ENCODE results near the gene CALML6.

Gene CALML6

DNA sequence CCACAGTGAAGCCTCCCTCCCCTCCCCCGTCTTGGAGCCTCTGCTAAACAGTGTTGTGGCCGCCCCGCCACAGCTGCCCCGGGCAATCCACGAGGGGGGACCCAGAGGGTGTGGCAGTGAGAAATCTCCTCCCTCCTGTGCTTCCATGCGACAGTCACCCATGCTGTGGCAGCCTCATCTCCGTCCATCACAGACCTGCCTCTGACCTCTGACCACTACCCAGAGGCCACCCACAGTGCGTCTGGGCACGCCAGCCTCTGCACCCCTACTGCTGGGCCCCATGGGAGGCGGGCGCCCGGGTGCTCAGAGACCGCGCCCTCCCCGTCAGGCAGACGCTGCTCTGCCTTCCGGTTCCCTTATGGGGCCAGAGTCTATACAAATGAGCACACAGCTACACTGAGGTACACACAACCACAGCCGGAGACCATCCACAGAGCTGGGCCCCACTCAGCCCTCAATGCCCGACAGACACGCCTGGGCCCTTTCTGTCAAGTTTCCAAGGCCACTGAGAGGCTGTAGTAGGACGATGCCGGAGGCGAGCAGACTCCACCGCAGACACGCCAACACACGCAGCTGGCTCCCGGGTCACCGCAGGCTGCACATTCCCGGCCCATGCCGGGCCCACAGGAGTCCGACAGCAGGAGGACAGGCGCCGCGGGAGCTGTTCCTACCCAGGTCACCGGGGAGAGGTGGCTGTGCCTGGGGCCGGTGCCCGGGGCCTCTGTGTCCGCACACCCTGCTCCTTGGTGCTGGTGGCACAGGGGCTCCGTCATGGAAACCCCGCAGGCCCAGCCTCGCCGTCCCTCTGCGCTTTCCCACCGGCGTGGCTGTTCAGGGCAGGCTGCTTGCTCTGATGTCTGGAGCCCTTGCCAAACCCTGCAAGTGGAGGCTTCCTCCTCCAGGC lies 27.9 kb downstream of the CALML6 start:
- DNase-seq (ENCODE audit: low spot score) = no peak

DNA sequence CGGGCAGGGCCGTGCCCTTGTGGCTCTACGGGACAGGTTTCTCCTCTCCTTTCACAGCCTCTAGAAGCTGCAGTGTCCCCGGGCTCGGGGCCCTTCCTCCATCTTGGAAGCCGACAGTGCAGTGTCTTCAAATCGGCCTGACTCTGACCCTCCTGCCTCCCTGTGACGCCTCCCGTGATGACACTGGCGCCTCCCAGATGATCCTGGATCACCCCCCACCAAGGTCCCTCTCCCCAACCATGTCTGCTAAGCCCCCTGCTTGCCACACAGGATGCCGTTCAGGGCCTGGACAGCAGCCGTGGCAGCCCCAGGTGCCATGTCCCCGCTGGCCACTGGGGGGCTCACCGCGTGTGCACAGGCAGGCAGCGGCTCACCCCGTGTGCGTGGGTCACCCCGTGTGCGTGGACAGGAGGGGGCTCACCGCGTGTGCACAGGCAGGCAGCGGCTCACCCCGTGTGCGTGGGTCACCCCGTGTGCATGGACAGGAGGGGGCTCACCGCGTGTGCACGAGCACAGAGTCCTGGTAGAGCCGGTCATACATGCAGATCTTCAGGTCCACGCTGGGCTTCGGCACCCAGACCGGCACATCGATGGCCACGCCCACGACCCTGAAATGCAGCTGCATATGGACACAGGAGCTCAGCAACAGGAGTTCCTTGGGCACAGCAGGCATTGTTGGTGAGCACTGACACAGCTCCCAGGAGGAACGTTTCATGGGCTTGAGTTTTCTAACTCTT lies 28.9 kb downstream of the CALML6 start:
- peak; percentile 44 for DNase-seq (ENCODE audit: low spot score)

DNA sequence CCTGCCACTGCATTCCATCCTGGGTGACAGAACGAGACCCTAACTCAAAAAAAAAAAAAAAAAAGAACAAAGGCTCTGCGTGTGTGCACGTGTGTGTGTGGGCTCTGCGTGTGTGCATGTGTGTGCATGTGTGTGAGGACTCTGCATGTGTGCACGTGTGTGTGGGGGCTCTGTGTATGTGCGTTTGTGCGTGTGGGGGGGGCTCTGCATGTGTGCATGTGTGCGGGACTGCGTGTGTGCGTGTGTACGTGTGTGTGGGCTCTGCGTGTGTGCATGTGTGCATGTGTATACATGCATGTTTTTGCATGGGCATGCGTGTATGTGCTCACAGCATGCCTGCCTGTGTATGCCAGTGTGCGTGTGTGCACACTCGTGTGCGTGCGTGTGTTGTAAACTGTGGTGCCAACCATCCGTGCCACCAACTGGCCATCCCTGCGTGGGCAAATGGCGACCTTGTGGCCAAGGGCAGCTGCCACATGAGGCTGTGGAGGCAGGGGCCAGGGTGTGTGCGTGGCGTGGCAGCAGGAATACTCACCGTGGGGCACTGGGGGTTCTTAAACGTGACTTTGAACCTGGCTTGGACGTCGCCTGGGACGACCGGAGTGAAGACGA lies 30.8 kb downstream of the CALML6 start:
- no peak for DNase-seq (ENCODE audit: low spot score)

DNA sequence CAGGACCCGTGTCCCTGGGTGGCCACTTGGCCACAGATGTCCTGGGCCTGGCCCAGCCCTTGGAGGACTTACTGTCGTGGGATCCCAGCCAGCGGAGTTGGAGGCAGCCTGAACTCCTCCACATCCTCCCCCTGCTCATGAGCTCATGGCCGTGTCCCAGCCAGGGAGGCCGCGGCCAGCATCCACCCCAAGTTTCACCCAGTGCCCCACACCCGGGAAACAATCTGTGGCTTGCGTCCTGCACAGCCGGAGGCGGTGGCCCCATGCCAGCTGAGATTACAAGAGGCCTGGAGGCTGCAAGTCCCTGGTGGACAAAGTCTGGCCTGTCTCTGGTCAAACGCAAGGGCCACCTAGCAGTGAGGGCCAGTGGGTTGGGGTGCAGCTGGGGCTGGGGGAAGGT lies 31.5 kb downstream of the CALML6 start:
- DNase-seq (ENCODE audit: low spot score) = no peak

DNA sequence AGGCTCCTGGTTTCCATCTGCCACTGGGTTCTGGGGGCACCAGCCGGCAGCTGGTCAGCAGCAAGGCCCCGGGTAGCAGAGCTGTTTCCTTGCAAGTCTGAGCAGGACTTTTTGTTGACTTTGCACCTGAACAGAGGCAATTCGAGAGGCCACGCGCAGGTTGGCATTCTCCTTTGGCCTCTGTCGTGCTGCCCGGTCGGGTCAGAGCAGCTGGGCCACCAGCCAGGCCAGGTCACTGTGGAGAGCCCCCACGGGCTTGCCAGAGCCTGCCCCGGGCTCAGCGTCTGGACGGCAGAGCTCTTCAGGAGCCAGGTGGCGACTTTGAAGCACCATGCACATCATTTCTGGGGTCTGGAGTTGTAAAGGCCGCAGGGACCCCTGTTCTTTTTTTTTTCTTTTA lies 32.4 kb downstream of the CALML6 start:
- no peak for DNase-seq (ENCODE audit: low spot score)

DNA sequence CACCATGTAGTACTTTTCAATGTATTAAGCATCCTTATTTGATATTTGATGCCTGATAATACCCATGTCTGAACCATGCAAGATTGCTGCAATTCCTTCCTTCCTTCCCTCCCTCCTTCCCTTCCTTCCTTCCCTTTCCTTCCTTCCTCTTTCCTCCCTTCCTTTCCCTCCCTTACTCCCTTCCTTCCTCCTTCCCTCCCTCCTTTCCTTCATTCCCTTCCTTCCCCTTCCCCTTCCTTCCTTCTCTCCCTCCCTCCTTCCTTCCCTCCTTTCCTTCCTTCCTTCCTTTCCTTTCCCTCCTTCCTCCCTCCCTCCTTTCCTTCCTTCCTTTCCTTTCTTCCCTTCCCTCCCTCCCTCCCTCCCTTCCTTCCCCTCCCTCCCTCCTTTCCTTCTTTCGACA lies 33.7 kb downstream of the CALML6 start:
- no peak for DNase-seq (ENCODE audit: low spot score)

DNA sequence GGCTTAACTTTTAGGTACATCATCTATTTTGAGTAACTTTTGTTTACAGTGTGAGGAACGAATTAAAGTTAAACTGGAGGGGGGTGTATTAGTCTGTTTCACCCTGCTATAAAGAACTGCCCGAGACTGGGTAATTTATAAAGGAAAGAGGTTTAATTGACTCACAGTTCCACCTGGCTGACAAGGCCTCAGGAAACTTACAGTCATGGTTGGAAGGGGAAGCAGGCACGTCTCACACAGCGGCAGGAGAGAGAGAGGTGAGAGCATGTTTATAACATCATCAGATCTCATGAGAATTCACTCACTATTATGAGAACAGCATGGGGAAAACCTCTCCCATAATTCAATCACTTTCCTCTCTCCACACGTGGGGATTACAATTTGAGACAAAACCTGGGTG lies 35.9 kb downstream of the CALML6 start:
- no peak for DNase-seq (ENCODE audit: low spot score)

DNA sequence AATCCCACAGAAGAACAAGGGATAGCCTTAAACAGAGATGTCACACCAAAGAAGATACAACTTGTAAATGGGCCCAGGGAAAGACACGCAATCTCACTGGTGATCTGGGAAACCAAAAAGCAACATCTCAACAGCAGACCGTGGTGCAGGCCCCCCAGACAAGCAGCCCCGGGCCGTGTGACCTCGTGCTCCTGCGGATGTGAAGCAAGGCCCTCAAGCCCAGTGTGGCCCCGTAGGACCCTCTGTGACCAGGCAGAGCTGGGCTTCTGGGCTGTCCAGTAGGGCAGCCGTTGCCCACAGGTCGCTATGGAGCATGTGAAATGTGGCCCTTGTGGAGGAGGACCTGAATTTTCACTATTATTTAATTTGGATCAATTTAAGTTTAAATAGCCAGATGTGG lies 39.0 kb downstream of the CALML6 start:
- no peak for DNase-seq (ENCODE audit: low spot score)

DNA sequence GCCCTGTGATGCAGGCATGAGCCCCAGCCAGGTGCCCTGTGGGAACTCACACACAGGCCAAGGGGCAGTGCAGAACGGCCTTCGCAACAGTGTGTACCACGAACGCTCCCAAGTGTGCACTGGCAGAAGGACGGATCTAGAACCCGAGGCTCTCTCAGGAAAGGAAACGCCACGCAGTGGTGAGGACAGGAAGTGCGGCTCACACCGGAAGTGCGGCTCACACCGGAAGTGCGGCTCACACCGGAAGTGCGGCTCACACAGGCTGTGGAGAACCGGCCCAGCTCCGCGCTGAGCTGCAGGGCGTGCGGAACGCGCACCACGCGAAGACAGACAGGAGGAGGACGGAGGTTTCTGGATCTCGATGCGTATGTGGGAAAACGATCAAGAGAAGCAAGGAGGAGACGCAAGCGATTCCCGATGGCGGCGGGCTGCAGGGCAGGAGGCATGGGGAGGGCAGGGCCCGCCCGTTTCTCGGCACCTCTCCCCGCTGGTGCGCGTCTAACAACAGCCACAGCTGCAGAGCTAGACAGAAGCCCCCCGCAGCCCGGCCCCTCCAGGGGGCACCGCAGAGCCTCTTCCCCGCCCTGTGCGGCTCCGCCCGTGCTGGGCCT lies 39.9 kb downstream of the CALML6 start:
- no peak for DNase-seq (ENCODE audit: low spot score)

DNA sequence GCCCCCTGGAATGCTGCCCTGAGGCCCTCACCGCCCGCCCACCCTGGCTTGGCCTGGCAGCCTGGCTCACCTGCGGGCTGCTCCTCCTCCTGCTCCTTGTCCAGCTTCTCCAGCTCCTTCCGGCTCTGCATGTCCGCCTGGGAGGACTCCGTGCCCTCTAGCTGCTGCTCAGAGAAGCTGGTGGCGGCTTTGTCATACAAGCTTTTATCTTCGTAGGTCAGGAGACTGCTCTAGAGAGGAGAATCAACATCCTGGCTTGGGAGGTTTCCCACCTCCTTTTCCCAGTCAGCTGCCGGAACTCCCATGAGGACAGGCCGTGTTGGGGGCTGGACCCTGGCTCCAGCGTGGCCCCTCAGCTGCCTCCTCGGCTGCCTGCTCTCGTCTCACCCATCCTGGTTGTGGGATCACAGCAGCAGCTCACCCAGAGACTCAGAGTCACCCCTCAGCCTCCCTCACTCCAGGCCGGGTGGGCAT lies 40.6 kb downstream of the CALML6 start:
- no peak for DNase-seq (ENCODE audit: low spot score)

DNA sequence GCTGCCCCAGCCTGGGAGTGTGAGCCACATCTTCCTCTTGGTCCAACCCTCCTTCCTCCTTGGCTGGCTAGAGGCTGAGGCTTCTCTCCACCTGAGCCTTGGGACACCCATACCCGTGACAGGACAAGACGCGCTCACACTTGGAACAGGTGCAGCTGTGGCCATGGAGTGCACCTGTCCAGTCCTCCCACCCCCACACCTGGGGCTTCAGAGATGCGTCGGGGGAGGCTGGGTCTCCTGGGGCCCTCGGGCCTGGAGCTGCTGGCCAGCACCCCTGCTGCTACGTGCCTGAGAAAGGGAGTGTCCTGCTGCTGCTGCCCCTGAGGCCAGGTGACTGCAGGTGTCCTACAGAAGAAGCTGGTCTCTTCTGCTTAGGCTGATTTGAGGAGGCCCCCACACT lies 41.0 kb downstream of the CALML6 start:
- no peak for DNase-seq (ENCODE audit: low spot score)

DNA sequence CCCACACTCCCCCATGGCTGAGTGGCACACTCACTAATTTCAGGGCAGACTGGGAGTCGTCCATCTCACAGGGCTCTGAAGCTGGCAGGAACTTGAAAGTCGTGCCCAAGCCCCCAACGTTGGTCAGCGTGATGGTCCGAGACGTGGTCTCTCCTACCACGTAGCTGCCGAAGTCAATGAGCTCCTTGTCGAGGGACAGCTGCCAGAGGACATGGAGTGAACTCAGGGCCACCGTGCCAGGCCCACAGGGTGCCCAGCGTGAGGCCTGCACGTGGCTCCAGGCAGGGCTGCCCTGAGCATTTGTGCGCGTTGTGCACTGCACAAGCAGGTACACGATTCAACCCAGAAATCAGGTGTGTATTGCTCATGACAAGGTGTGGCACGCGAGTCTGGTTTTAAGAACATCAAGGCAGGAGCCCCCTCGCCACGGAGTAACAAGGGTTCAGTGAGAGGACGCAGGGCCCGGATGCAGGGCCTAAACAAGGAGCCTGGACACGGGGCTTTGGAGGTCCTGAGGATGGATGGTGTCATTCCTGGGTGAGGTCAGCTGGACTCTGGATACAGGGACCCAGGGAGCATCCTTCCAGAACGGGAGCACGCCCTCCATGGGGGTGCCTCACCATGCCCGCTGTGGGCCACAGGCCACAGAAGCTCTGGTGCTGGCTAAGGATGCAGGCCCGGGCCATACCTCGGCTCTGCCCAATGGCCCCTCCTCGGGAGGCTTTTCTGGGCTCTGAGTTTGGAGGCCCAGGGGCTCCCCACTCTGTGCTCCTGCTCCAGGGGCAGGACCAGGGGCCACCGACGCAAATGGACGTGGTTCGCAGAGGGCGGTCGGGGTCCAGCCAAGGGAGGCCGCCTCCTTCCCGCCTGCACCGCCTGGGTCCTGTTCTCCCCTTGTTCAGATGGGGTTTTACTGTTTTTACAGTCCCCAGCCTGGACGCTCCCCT lies 41.8 kb downstream of the CALML6 start:
- no peak for DNase-seq (ENCODE audit: low spot score)

DNA sequence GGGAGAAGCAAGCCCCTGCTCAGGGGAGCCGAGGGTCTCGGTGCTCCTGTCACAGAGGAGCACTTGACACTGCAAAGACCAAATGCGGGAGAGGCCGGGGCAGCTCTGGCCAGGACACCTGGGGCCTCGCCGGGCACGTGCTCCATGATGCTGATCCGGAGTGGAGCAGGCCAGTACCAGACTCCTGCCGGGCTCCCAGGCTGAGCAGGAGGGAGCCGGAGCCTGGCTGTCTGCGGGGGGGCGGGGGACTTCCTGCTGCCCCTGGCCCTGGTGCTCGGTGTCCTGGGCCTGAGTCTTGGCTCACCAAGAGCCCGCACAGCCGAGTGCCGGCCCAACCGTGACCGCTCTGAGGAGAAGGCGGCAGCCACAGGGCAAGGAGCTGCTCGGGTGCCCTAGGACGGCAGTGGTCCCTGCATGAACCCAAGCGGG lies 42.5 kb downstream of the CALML6 start:
- DNase-seq (ENCODE audit: low spot score) = no peak

DNA sequence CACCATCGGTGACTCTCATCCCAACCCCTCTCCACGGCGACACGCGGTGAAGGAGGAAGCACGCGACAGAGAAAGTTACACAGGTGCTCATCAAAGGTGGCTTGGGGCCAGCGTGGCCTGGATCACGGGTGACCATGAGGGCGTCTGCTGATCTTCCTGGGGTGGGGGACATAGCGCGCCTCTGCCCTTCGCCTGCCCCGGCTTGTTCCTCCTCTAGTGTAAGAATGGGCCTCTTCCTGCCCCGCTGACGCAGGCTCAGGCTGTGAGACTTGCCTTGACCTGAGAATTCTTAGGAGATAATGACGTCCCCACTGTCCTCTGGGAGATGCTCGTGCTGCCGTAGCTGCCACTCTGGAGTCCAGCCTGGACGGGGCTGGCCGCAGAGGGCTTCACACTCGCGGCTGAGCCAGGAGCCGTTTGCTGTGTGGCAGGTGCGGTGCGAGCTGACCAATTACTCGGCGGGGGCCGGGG lies 43.0 kb downstream of the CALML6 start:
- DNase-seq (ENCODE audit: low spot score) = no peak

DNA sequence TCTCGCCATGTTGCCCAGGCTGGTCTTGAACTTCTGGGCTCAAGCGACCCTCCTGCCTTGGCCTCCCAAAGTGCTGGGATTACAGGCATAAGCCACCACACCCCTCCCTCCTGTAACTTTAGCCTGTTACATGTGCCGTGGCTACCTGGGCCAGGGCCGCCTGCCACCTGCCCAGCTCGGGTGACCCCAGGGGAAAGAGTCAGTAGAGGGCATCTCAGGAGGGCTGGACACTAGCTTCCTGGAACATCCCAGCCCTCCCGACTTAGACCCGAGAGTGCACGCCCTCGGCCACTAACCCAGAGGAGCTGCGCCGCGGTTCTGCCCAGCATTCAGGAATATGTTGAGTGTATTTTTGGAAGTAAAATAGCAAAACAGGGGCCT lies 44.4 kb downstream of the CALML6 start:
- DNase-seq (ENCODE audit: low spot score) = no peak

DNA sequence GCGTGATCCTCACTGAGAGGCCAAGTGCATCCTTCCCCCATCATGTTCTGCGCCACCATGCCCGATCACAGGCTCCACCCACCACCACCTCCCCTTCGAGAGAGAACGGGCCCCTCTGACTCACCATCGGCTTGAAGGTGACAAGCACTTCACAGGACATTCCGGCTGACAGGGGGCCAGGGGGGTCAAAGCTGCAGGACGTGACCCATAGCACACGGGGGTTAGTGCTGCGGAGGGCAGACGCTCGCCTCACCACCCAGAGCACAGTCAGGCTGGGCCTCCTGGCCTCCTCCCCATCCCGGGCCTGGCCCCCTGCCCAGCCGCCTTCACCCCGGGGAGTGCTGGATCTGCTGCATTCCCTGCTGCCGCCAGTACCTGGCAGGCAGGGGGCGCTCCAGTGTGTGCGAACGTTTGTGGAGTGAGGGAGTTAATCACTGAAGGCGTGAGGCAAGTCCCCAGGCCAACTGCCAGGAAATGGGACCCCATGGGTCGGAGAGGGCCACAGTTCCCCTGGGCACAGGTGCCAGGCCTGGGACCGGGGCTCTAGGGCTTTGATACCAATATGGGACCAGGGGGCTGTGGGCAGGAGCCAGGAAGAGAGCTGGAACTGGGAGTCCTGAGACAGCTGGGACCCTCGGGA lies 44.9 kb downstream of the CALML6 start:
- DNase-seq (ENCODE audit: low spot score) = peak; percentile 44

DNA sequence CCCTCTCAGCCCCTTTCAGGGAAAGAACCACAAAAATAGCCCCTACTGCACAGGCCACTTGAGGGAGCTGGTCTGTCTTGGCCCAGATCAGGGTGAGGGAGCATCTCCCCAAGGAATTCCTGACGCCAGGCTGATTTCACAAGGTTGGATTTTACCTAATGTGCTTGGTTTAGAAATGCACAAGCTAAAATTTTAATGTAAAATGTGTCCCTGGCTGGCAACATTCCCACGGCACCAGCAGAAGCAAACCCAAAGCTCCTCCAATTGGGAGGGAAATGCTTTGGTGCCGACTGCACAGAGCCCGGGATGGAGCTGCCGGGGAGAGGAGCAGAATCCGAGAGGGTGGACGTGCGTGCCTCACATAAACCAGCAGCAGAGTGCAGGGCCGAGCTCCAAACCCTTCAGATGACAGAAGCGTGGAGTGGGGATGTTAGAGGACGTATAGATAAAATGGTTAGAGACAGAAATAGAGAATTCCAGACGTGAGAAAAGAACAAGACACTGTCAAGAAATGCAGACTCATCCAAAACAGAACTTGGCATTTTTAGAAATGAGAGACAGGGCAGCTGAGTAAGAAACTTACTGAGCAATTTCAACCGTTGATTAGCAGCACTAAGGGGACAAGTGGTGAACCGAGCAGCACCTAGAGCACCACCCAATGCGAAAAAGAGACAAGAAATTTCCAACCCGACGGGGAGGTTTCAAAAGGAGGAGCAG lies 45.6 kb downstream of the CALML6 start:
- DNase-seq (ENCODE audit: low spot score) = no peak

DNA sequence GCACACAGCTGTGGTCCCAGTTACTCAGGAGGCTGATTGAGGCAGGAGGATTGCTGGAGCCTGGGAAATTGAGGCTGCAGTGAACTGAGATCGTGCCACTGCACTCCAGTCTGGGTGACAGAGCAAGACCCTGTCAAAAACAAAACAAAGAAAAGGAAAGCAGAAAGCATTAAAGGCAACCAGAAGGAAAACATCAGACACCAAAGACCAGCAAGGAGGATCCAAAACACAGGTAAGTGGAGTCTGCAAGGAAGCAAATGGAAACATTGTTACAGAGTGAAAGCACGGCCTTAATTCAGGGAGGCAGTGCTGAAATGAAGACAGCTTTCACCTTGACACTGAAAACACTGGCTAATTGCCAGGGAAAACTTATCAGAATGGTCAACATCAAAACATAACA lies 47.7 kb downstream of the CALML6 start:
- DNase-seq (ENCODE audit: low spot score) = no peak

DNA sequence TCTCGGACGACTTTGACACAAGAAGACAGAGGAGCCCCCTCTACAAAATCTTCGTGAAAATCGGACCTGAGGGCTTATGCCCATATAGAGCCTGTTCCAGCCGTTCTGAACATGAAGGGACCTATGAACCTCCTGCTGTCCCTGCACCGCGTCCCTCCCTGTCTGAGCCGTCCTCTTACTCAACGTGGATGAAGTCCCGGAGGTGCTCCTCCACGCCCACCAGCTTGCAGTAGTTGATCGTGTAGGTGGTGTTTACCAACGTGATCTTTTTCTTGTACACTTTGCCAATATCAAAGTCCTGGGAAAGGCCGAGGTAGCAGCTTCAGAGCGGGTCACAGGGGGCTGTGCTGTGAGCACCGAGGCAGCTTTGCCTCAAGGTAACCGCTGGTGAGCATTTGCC lies 48.5 kb downstream of the CALML6 start:
- no peak for DNase-seq (ENCODE audit: low spot score)

DNA sequence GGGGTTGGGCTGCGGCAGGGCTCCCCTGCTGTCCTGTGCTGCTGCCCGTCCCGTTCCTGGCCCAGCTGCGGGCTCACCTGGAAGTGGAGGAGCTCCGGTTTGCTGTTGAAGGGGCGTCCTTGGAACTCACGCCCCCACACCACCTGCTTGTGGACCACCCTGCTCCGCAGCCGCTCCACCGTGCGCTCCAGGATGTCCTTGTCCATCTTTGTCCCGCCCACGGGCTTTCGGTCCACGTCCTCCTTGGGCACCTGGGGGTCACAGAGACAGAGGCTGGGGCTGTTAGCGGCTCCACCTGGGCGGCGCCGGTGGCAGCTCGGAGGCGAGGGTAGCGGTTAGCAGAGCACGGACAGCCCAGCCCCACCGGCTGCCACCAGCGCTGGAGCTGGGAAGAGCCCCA lies 49.8 kb downstream of the CALML6 start:
- no peak for DNase-seq (ENCODE audit: low spot score)

Data from CD4-positive, alpha-beta T cell treated with Interleukin-15 for 4 hours (primary cell).